Osteoblast (primary cell): ENCODE measurements around the gene CCR6. TPM values are rescaled to one million over a fixed set of nuclear protein-coding genes. Genes with fewer than 3 reads are reported as not detected.

Experiments
- DNase-seq: peaks from one replicate; pipeline ENCODE4 v3.0.0; 2011; ENCODE audit warnings: low spot score, mixed read lengths; ENCODE audit not compliant: insufficient read length; ENCODE audit errors: missing footprints
- H2AFZ ChIP-seq: 2 replicates; pipeline ENCODE4 v1.6.0; 2011; ENCODE audit warnings: mild to moderate bottlenecking, low read length
- H3K27ac ChIP-seq: 2 replicates; pipeline ENCODE4 v1.5.1; 2011; ENCODE audit warnings: mild to moderate bottlenecking, low read depth, low read length, moderate library complexity
- H3K27me3 ChIP-seq: 2 replicates; pipeline ENCODE4 v1.6.0; 2012; ENCODE audit warnings: mild to moderate bottlenecking, control low read depth, inconsistent platforms, low read length, moderate library complexity; ENCODE audit not compliant: insufficient read depth
- H3K36me3 ChIP-seq: 2 replicates; pipeline ENCODE4 v1.5.1; 2011; ENCODE audit warnings: mild to moderate bottlenecking, low read length, control low read depth, moderate library complexity; ENCODE audit not compliant: insufficient read depth
- H3K4me1 ChIP-seq: 2 replicates; pipeline ENCODE4 v1.5.1; 2011; ENCODE audit warnings: mild to moderate bottlenecking, low read length, control low read depth, moderate library complexity; ENCODE audit not compliant: insufficient read depth
- H3K4me2 ChIP-seq: 2 replicates; pipeline ENCODE4 v1.6.0; 2011; ENCODE audit warnings: mild to moderate bottlenecking, low read length; ENCODE audit not compliant: insufficient read depth
- H3K4me3 ChIP-seq: fragments of 200-600 bp; sonication (generic); 3 replicates; pipeline ENCODE4 v1.5.1; 2012; ENCODE audit warnings: mild to moderate bottlenecking, low read length, inconsistent platforms; ENCODE audit not compliant: insufficient read depth
- H3K79me2 ChIP-seq: 2 replicates; pipeline ENCODE4 v1.6.0; 2012; ENCODE audit warnings: mild to moderate bottlenecking, low read length, control low read depth, inconsistent platforms; ENCODE audit not compliant: insufficient read depth
- H3K9me3 ChIP-seq: 2 replicates; pipeline ENCODE4 v1.5.1; 2011; ENCODE audit warnings: low read depth, low read length, control low read depth
- H4K20me1 ChIP-seq: 2 replicates; pipeline ENCODE4 v1.6.0; 2012; ENCODE audit warnings: mild to moderate bottlenecking, low read length, control low read depth; ENCODE audit not compliant: insufficient read depth
- CTCF ChIP-seq: IDR thresholded peaks from 2 replicates; pipeline ENCODE4 v1.5.1; 2011; ENCODE audit warnings: mild to moderate bottlenecking, low read depth, low read length, moderate library complexity; ENCODE audit errors: extremely low read depth
- total RNA-seq: library from RNA; depleted of rRNA; stranded (reverse); fragments of >200 nt; gene quantifications from 2 replicates; pipeline ENCODE4 v1.2.3, GENCODE V29; 2012

The CCR6 gene
- total RNA-seq, 1 donor, result not detected

- peak; percentile 41 for DNase-seq
- TF ChIP-seq CTCF, result no peak
These were observed 27.0 kb upstream of the CCR6 start for GRCh38 chr6:167095888-167096287.

GRCh38 chr6:167096991-167097390 is 25.9 kb upstream of the CCR6 start:
- DNase-seq, result no peak
- H3K9me3 ChIP-seq, result no peaks in the 10 kb centered on the region
- no peaks in the 10 kb centered on the region for H3K79me2 ChIP-seq
- no peak overlapping the region for H3K4me2 ChIP-seq
- no peak overlapping the region for H2AFZ ChIP-seq
- no peak overlapping the region for H3K27ac ChIP-seq
- no peaks in the 10 kb centered on the region for H3K36me3 ChIP-seq
- no peaks in the 10 kb centered on the region for H3K27me3 ChIP-seq
- no peak for TF ChIP-seq CTCF
- H3K4me3 ChIP-seq, result no peak overlapping the region
- H4K20me1 ChIP-seq, result no peaks in the 10 kb centered on the region
- H3K4me1 ChIP-seq, result no peaks in the 10 kb centered on the region

More at GRCh38 chr6:167095888-167096287, 27.0 kb upstream of the CCR6 start:
- no peak overlapping the region for H3K27ac ChIP-seq
- no peak overlapping the region for H3K4me3 ChIP-seq
- no peaks in the 10 kb centered on the region for H3K27me3 ChIP-seq
- H3K36me3 ChIP-seq, result no peaks in the 10 kb centered on the region
- H4K20me1 ChIP-seq, result no peaks in the 10 kb centered on the region
- no peak overlapping the region for H2AFZ ChIP-seq
- no peak overlapping the region for H3K4me2 ChIP-seq
- H3K4me1 ChIP-seq, result no peaks in the 10 kb centered on the region
- H3K79me2 ChIP-seq, result no peaks in the 10 kb centered on the region
- H3K9me3 ChIP-seq, result no peaks in the 10 kb centered on the region

GRCh38 chr6:167097770-167098169 is 25.1 kb upstream of the CCR6 start:
- no peaks in the 10 kb centered on the region for H3K27me3 ChIP-seq

GRCh38 chr6:167098825-167099225 is 24.1 kb upstream of the CCR6 start:
- Histone ChIP-seq H4K20me1 (no peaks in the 10 kb centered on the region), H2AFZ (no peak overlapping the region), H3K4me1 (no peaks in the 10 kb centered on the region), H3K4me3 (no peak overlapping the region), H3K27me3 (no peaks in the 10 kb centered on the region), H3K27ac (no peak overlapping the region), H3K9me3 (no peaks in the 10 kb centered on the region), H3K36me3 (no peaks in the 10 kb centered on the region), H3K79me2 (no peaks in the 10 kb centered on the region), H3K4me2 (no peak overlapping the region)
- DNase-seq, result no peak
- TF ChIP-seq CTCF, result no peak

More at GRCh38 chr6:167097770-167098169, 25.1 kb upstream of the CCR6 start:
- H3K36me3 ChIP-seq, result no peaks in the 10 kb centered on the region
- DNase-seq, result peak; percentile 68
- H3K79me2 ChIP-seq, result no peaks in the 10 kb centered on the region
- no peaks in the 10 kb centered on the region for H3K9me3 ChIP-seq
- no peaks in the 10 kb centered on the region for H4K20me1 ChIP-seq
- no peaks in the 10 kb centered on the region for H3K4me1 ChIP-seq
- H3K27ac ChIP-seq, result no peak overlapping the region
- no peak overlapping the region for H2AFZ ChIP-seq
- no peak overlapping the region for H3K4me2 ChIP-seq
- H3K4me3 ChIP-seq, result no peak overlapping the region
- TF ChIP-seq CTCF, result no peak
